ENCODE results near the gene IFNL2. TPM values are rescaled to one million over a fixed set of nuclear protein-coding genes. Genes with fewer than 3 reads are reported as not detected.

Gene IFNL2
- polyA plus RNA-seq, 1 donor from 2014 or later, result not detected

GRCh38 chr19:39319098-39319891 lies 51.1 kb downstream of the IFNL2 start:
- Histone ChIP-seq H3K4me3 (ENCODE audit: low read length) (peak overlapping the region; percentile 88), H3F3A (ENCODE audit: insufficient read depth, low read length, poor library complexity, severe bottlenecking) (no peaks in the 10 kb centered on the region), H3K79me2 (replicated peaks; ENCODE audit: insufficient read depth, low read length) (no peaks in the 10 kb centered on the region), H3K9me3 (ENCODE audit: low read length) (no peaks in the 10 kb centered on the region), H3K9me2 (ENCODE audit: insufficient read depth, low read length) (no peaks in the 10 kb centered on the region), H3K36me3 (ENCODE audit: insufficient read depth, low read length) (no peaks in the 10 kb centered on the region), H2AFZ (ENCODE audit: low read depth, low read length) (no peak overlapping the region), H3K4me2 (ENCODE audit: low read length) (peak overlapping the region; percentile 53), H3K27me3 (ENCODE audit: insufficient read depth, low read depth, low read length) (no peaks in the 10 kb centered on the region), H3K9ac (ENCODE audit: low read length) (peak overlapping the region; percentile 83), H3K27ac (ENCODE audit: low read length) (no peak overlapping the region), H4K20me1 (ENCODE audit: insufficient read depth) (no peaks in the 10 kb centered on the region)
- no peak for TF ChIP-seq POLR2AphosphoS5 (IDR thresholded peaks at IDR 0.05)

Other genes starting within 250 kb of the IFNL2 start
- 2.7 and 6.2 TPM in 2 replicates for gene FBXO27, start 235.8 kb upstream of the IFNL2 start, polyA plus RNA-seq
- gene ACP7, start 184.0 kb upstream of the IFNL2 start, polyA plus RNA-seq, result not detected in 2 replicates
- gene PAK4, start 142.6 kb upstream of the IFNL2 start, polyA plus RNA-seq, result 5.4 and 7.2 TPM in 2 replicates
- gene NCCRP1, start 71.4 kb upstream of the IFNL2 start, polyA plus RNA-seq, result not detected in 2 replicates
- gene SYCN, start 64.1 kb upstream of the IFNL2 start, polyA plus RNA-seq, result not detected in 2 replicates
- gene IFNL3, start 23.4 kb upstream of the IFNL2 start, polyA plus RNA-seq, result not detected in 2 replicates
- gene IFNL4, start 19.5 kb upstream of the IFNL2 start, polyA plus RNA-seq, result not detected in 2 replicates
- gene IFNL1, start 28.0 kb downstream of the IFNL2 start, polyA plus RNA-seq, result not detected in 2 replicates
- gene LRFN1, start 52.5 kb downstream of the IFNL2 start, polyA plus RNA-seq, result 1.9 and 2.2 TPM in 2 replicates
- 0.35 TPM in 1 of 2 replicates, not detected in the other for gene GMFG, start 67.6 kb downstream of the IFNL2 start, polyA plus RNA-seq
- gene SAMD4B, start 74.0 kb downstream of the IFNL2 start, polyA plus RNA-seq, result 17.9 and 19.3 TPM in 2 replicates
- 37.3 and 67.2 TPM in 2 replicates for gene PAF1, start 122.7 kb downstream of the IFNL2 start, polyA plus RNA-seq
- gene MED29, start 123.0 kb downstream of the IFNL2 start, polyA plus RNA-seq, result 39.5 and 52.1 TPM in 2 replicates
- 0.34 TPM in 1 of 2 replicates, not detected in the other for gene ZFP36, start 138.5 kb downstream of the IFNL2 start, polyA plus RNA-seq
- 14.3 and 23.2 TPM in 2 replicates for gene PLEKHG2, start 144.3 kb downstream of the IFNL2 start, polyA plus RNA-seq
- 22.6 and 31.0 TPM in 2 replicates for gene RPS16, start 167.6 kb downstream of the IFNL2 start, polyA plus RNA-seq
- 90.7 and 92.5 TPM in 2 replicates for gene SUPT5H, start 177.2 kb downstream of the IFNL2 start, polyA plus RNA-seq
- 64.1 and 66.2 TPM in 2 replicates for gene TIMM50, start 212.4 kb downstream of the IFNL2 start, polyA plus RNA-seq
- 34.4 and 35.5 TPM in 2 replicates for gene DLL3, start 230.6 kb downstream of the IFNL2 start, polyA plus RNA-seq
- gene SELENOV, start 246.7 kb downstream of the IFNL2 start, polyA plus RNA-seq, result 1.3 TPM in 1 of 2 replicates, not detected in the other

Data from neural cell (in vitro differentiated cells).